ENCODE results near the gene TASL.

The TASL gene

DNA sequence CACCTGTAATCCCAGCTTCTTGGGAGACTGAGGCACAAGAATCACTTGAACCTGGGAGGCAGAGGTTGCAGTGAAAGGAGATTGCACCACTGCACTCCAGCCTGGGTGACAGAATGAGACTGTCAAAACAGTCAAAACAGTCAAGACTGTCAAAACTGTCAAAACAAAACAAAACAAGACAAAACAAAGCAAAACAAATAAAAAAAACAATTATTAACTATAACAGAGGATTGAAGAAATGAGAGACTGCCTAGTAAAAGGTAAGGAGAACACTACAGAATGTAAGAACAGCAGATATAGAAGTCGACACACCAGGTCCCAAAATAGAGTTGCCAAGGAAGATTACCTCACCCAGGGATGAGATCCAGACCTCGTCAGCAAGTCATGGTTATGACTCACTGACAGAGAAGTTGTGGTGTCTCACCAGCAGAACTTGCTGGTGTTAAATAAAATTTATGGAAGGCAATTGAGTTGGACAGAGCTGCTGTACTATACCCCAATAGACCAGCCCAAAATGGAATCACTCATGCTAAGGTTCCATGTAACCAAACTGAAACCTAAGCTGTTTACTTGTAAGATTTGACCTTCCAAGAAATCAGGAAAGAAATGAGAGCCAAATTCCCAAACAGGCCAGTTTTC, 43.5 kb upstream of the TASL start:
- no peak for DNase-seq
- no peak for TF ChIP-seq EZH2 (IDR thresholded peaks at IDR 0.05; ENCODE audit: borderline replicate concordance, low read depth, low read length, severe bottlenecking)
- TF ChIP-seq, protein P1, sequence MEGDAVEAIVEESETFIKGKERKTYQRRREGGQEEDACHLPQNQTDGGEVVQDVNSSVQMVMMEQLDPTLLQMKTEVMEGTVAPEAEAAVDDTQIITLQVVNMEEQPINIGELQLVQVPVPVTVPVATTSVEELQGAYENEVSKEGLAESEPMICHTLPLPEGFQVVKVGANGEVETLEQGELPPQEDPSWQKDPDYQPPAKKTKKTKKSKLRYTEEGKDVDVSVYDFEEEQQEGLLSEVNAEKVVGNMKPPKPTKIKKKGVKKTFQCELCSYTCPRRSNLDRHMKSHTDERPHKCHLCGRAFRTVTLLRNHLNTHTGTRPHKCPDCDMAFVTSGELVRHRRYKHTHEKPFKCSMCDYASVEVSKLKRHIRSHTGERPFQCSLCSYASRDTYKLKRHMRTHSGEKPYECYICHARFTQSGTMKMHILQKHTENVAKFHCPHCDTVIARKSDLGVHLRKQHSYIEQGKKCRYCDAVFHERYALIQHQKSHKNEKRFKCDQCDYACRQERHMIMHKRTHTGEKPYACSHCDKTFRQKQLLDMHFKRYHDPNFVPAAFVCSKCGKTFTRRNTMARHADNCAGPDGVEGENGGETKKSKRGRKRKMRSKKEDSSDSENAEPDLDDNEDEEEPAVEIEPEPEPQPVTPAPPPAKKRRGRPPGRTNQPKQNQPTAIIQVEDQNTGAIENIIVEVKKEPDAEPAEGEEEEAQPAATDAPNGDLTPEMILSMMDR (IDR thresholded peaks at IDR 0.05; ENCODE audit: borderline replicate concordance, extremely low read depth, low read length, poor library complexity, severe bottlenecking): no peak
- Histone ChIP-seq H3K27me3 (ENCODE audit: insufficient read depth, low read length, poor library complexity) (no peaks in the 10 kb centered on the region), H4K20me1 (ENCODE audit: insufficient read depth, low read length) (no peaks in the 10 kb centered on the region), H3K79me2 (ENCODE audit: insufficient read depth, low read length) (no peaks in the 10 kb centered on the region), H2AFZ (ENCODE audit: low read depth, low read length) (no peak overlapping the region), H3K36me3 (ENCODE audit: insufficient read depth, low read length) (no peaks in the 10 kb centered on the region), H3K4me1 (ENCODE audit: insufficient read depth, low read length) (no peaks in the 10 kb centered on the region), H3K4me2 (ENCODE audit: insufficient read depth, low read length) (no peak overlapping the region), H3K9ac (ENCODE audit: low read depth, low read length) (no peak overlapping the region), H3K9me3 (ENCODE audit: insufficient read depth, low read length, severe bottlenecking) (no peaks in the 10 kb centered on the region), H3K4me3 (ENCODE audit: low read depth in 1 of 2, low read length in 2 of 2) (no peak overlapping the region), H3K27ac (ENCODE audit: low read length) (no peak overlapping the region)
- ATAC-seq (ENCODE audit: insufficient read depth, low read depth): no peak

DNA sequence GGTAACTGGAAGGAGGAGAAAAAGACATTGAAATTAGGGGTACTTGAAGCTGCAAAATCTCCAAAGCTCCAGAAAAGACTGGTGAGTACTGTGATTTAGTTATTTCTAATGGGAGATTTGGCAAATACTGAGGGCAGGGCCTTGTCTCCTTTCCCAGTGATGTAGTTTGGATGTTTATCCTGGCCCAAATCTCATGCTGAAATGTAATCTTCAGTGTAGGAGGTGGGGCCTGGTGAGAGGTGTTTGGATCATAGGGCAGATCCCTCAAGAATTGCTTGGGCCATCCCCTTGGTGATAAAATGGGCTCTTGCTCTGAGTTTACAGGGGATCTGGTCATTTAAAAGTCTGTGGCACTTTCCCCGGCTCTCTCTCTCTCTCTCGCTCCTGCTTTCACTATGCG, 42.6 kb upstream of the TASL start:
- no peak overlapping the region for H2AFZ ChIP-seq (ENCODE audit: low read depth, low read length)

DNA sequence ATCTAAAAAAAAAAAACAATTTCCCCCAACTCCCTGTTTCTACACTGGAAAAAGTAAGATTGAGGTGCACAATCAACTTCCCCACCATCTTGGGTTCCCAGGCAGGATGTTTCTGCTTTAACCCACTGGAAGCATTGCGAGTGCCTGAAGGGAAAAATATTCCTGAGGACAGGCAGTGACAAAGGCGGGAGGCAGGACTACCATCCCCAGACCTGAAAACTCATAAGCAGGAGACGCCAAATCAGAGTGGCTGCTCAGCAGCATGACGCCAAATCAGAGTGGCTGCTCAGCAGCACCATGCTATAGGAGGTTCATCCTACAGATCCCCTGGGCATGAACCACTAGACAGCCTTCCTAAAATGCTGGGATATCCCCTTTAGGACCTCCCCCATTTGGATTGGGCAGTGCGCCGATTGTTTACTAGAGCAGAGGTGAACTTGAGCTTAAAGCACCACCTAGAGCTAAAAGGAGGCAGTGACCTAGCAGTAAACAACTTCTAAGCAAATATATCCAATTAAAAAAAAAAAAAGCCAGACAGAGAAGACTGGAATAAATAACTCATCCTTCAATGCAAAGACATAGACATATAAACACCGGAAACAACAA, 40.7 kb upstream of the TASL start:
- ATAC-seq (ENCODE audit: insufficient read depth, low read depth) (no peak), DNase-seq (no peak)
- H3K79me2 ChIP-seq (ENCODE audit: insufficient read depth, low read length): no peaks in the 10 kb centered on the region
- no peak overlapping the region for H3K27ac ChIP-seq (ENCODE audit: low read length)
- no peak overlapping the region for H3K9ac ChIP-seq (ENCODE audit: low read depth, low read length)
- no peaks in the 10 kb centered on the region for H3K36me3 ChIP-seq (ENCODE audit: insufficient read depth, low read length)
- TF ChIP-seq EZH2 (IDR thresholded peaks at IDR 0.05; ENCODE audit: borderline replicate concordance, low read depth, low read length, severe bottlenecking): no peak
- H3K4me2 ChIP-seq (ENCODE audit: insufficient read depth, low read length): no peak overlapping the region
- H2AFZ ChIP-seq (ENCODE audit: low read depth, low read length): no peak overlapping the region
- no peak overlapping the region for H3K4me3 ChIP-seq (ENCODE audit: low read depth in 1 of 2, low read length in 2 of 2)
- no peaks in the 10 kb centered on the region for H3K4me1 ChIP-seq (ENCODE audit: insufficient read depth, low read length)
- no peaks in the 10 kb centered on the region for H3K27me3 ChIP-seq (ENCODE audit: insufficient read depth, low read length, poor library complexity)
- no peaks in the 10 kb centered on the region for H3K9me3 ChIP-seq (ENCODE audit: insufficient read depth, low read length, severe bottlenecking)
- H4K20me1 ChIP-seq (ENCODE audit: insufficient read depth, low read length): no peaks in the 10 kb centered on the region

More for the DNA sequence above, 42.6 kb upstream of the TASL start:
- ATAC-seq (ENCODE audit: insufficient read depth, low read depth): no peak
- no peaks in the 10 kb centered on the region for H4K20me1 ChIP-seq (ENCODE audit: insufficient read depth, low read length)
- no peaks in the 10 kb centered on the region for H3K9me3 ChIP-seq (ENCODE audit: insufficient read depth, low read length, severe bottlenecking)
- H3K9ac ChIP-seq (ENCODE audit: low read depth, low read length): no peak overlapping the region
- H3K4me1 ChIP-seq (ENCODE audit: insufficient read depth, low read length): no peaks in the 10 kb centered on the region
- no peak for DNase-seq
- H3K27me3 ChIP-seq (ENCODE audit: insufficient read depth, low read length, poor library complexity): no peaks in the 10 kb centered on the region
- H3K4me3 ChIP-seq (ENCODE audit: low read depth in 1 of 2, low read length in 2 of 2): no peak overlapping the region
- H3K36me3 ChIP-seq (ENCODE audit: insufficient read depth, low read length): no peaks in the 10 kb centered on the region
- H3K27ac ChIP-seq (ENCODE audit: low read length): no peak overlapping the region
- no peaks in the 10 kb centered on the region for H3K79me2 ChIP-seq (ENCODE audit: insufficient read depth, low read length)
- no peak overlapping the region for H3K4me2 ChIP-seq (ENCODE audit: insufficient read depth, low read length)
- TF ChIP-seq, protein P1 (IDR thresholded peaks at IDR 0.05; ENCODE audit: borderline replicate concordance, extremely low read depth, low read length, poor library complexity, severe bottlenecking): no peak
- no peak for TF ChIP-seq EZH2 (IDR thresholded peaks at IDR 0.05; ENCODE audit: borderline replicate concordance, low read depth, low read length, severe bottlenecking)

DNA sequence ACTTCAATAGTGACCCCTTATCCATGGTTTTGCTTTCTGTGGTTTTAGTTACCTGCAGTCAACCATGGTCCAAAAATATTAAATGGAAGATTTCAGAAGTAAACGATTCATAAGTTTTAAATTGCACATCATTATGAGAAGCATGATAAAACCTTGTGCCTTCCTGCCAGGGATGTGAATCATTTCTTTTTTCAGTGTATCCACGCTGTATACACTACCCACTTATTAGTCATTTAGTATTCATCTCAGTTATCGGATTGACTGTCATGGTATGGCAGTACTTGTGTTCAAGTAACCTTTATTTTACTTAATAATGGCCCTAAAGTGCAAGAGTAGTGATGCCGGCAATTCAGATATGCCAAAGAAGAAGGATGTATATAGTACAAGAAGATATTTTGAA, 37.7 kb upstream of the TASL start:
- TF ChIP-seq EZH2 (IDR thresholded peaks at IDR 0.05; ENCODE audit: borderline replicate concordance, low read depth, low read length, severe bottlenecking): no peak
- TF ChIP-seq, protein P1 (IDR thresholded peaks at IDR 0.05; ENCODE audit: borderline replicate concordance, extremely low read depth, low read length, poor library complexity, severe bottlenecking): no peak
- Histone ChIP-seq H3K9me3 (ENCODE audit: insufficient read depth, low read length, severe bottlenecking) (no peaks in the 10 kb centered on the region), H3K36me3 (ENCODE audit: insufficient read depth, low read length) (no peaks in the 10 kb centered on the region), H3K9ac (ENCODE audit: low read depth, low read length) (no peak overlapping the region), H2AFZ (ENCODE audit: low read depth, low read length) (no peak overlapping the region), H3K4me3 (ENCODE audit: low read depth in 1 of 2, low read length in 2 of 2) (no peak overlapping the region), H3K4me1 (ENCODE audit: insufficient read depth, low read length) (no peaks in the 10 kb centered on the region), H3K27ac (ENCODE audit: low read length) (no peak overlapping the region), H4K20me1 (ENCODE audit: insufficient read depth, low read length) (no peaks in the 10 kb centered on the region), H3K79me2 (ENCODE audit: insufficient read depth, low read length) (no peaks in the 10 kb centered on the region), H3K27me3 (ENCODE audit: insufficient read depth, low read length, poor library complexity) (no peaks in the 10 kb centered on the region), H3K4me2 (ENCODE audit: insufficient read depth, low read length) (no peak overlapping the region)
- ATAC-seq (ENCODE audit: insufficient read depth, low read depth) (no peak), DNase-seq (no peak)

All from DND-41 (cell line).